Esophagus muscularis mucosa (tissue), 3 donors: Measurements from ENCODE around the gene KCNJ12.

Experiments
- EP300 ChIP-seq: sonication (generic); formaldehyde crosslinking; IDR thresholded peaks from one replicate; pipeline ENCODE4 v1.6.1; 2017; ENCODE audit warnings: antibody characterized with exemption
- POLR2A ChIP-seq: fragments of 450-650 bp; IDR thresholded peaks from one replicate; pipeline ENCODE4 v1.6.1; 2017; ENCODE audit warnings: antibody characterized with exemption, moderate library complexity, mild to moderate bottlenecking, low read depth
- POLR2AphosphoS5 ChIP-seq, 2 donors: sonication (generic); formaldehyde crosslinking; IDR thresholded peaks; one replicate each; pipeline ENCODE4 v1.6.1; 2017; ENCODE audit warnings: antibody characterized with exemption in 2 of 2

- TF ChIP-seq POLR2AphosphoS5 (IDR thresholded peaks at IDR 0.05), result no peak
- no peak for TF ChIP-seq EP300
- TF ChIP-seq POLR2A, result no peak
Measured at GRCh38 chr17:21394265-21394664, 18.1 kb downstream of the KCNJ12 start.
